ENCODE data around the gene UNK.

Gene UNK

DNA sequence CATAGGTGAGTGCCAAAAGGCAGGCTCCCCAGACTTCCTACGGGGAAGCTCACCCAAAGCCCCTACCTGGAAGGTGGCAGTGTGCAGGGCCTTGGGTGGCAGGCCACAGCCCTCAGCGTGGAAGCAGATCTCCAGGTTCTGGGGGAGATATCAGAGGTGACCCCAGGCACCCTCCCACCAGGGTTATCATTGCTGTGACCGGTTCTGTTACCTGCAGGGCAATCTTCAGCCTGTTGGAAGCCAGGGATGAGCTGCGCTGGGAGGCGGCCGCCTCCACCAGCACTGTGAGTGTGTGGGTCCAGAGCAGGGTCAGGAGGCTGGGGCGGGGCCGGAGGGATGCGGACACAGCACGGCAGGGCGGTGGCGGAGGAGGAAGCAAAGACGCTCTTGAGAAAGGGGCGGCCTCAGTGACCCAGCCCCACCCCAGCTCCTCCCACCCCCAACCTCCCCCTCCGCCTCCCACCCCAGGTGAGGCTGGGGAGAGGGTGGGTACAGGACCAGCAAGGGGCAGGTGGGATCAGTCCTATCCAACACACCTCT lies 46.5 kb downstream of the UNK start:
- TF ChIP-seq, protein P1, sequence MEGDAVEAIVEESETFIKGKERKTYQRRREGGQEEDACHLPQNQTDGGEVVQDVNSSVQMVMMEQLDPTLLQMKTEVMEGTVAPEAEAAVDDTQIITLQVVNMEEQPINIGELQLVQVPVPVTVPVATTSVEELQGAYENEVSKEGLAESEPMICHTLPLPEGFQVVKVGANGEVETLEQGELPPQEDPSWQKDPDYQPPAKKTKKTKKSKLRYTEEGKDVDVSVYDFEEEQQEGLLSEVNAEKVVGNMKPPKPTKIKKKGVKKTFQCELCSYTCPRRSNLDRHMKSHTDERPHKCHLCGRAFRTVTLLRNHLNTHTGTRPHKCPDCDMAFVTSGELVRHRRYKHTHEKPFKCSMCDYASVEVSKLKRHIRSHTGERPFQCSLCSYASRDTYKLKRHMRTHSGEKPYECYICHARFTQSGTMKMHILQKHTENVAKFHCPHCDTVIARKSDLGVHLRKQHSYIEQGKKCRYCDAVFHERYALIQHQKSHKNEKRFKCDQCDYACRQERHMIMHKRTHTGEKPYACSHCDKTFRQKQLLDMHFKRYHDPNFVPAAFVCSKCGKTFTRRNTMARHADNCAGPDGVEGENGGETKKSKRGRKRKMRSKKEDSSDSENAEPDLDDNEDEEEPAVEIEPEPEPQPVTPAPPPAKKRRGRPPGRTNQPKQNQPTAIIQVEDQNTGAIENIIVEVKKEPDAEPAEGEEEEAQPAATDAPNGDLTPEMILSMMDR (IDR thresholded peaks at IDR 0.05; ENCODE audit: borderline replicate concordance, control extremely low read depth, extremely low read depth, insufficient read depth, missing control alignments): no peak
- in situ Hi-C loops (cut with MboI; ENCODE audit: low sequenced_read_pairs, unreplicated experiment): no loop called here

GRCh38 chr17:75832164-75832651 lies 47.6 kb downstream of the UNK start:
- in situ Hi-C loops (cut with MboI; ENCODE audit: low sequenced_read_pairs, unreplicated experiment): no loop called here
- DNase-seq (ENCODE audit: low spot score): no peak
- TF ChIP-seq, protein P1 (IDR thresholded peaks at IDR 0.05; ENCODE audit: borderline replicate concordance, control extremely low read depth, extremely low read depth, insufficient read depth, missing control alignments): no peak

More for the DNA sequence above, 46.5 kb downstream of the UNK start:
- DNase-seq (ENCODE audit: low spot score): no peak

- no peak for DNase-seq (ENCODE audit: low spot score)
- in situ Hi-C loops (cut with MboI; ENCODE audit: low sequenced_read_pairs, unreplicated experiment): no loop called here
- TF ChIP-seq, protein P1 (IDR thresholded peaks at IDR 0.05; ENCODE audit: borderline replicate concordance, control extremely low read depth, extremely low read depth, insufficient read depth, missing control alignments): no peak
These were observed 48.2 kb downstream of the UNK start for GRCh38 chr17:75832652-75833400.

- no peak for DNase-seq (ENCODE audit: low spot score)
- in situ Hi-C loops (cut with MboI; ENCODE audit: low sequenced_read_pairs, unreplicated experiment): no loop called here
- TF ChIP-seq, protein P1 (IDR thresholded peaks at IDR 0.05; ENCODE audit: borderline replicate concordance, control extremely low read depth, extremely low read depth, insufficient read depth, missing control alignments): no peak
These were observed 49.8 kb downstream of the UNK start for GRCh38 chr17:75834279-75834920.

DNA sequence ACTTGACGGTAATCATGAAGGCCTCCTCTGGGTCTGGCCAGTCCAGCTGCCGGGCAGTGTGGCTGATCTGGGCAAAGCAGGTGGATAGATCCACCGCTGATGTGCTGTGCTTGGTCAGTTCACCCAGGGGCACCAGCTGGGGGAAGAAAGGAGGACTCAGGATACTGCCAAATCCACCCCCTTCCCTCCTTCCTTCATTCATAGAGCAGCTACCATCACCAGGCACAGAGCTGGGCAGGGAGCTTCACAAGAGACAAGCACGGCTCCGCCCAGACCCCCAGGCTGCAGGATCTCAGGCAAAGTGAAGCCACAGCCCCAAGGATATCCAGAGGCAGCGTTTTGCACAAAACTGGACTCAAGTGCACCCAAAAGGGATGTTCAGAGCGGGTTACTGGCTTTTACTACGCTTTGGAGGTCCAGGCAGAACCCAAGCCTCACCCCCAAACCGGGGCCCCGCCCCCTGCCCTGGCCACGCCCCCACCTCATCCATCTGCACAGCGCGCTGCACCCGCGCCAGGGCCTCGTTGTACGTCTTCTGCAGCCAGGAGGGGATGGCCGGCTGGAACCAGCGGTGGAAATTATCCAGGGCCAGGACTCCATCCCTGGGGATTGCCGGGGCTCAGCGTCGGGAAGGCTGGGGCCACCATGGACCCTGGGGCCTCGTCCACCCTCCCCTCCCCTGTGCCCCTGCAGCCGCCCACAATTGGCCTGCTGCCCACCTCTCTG lies 50.5 kb downstream of the UNK start:
- DNase-seq (ENCODE audit: low spot score): no peak
- in situ Hi-C loops (cut with MboI; ENCODE audit: low sequenced_read_pairs, unreplicated experiment): no loop called here
- TF ChIP-seq, protein P1 (IDR thresholded peaks at IDR 0.05; ENCODE audit: borderline replicate concordance, control extremely low read depth, extremely low read depth, insufficient read depth, missing control alignments): no peak

DNA sequence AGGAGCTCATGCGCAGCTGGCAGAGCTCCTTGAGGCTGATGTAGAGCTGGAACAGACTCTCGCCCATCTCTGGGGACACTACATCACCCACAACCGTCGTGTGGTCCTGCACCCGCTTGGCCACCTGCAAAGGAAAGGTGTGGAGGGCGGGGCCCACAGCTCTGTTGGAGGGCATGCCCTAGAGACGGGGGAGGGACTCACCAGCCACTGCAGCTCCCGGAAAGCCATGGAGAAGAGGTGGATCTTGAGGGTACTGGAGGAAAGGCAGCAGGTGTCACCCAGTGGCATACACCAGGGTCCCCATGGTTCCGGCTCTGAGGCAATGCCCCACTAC lies 51.0 kb downstream of the UNK start:
- in situ Hi-C loops (cut with MboI; ENCODE audit: low sequenced_read_pairs, unreplicated experiment): no loop called here
- TF ChIP-seq, protein P1 (IDR thresholded peaks at IDR 0.05; ENCODE audit: borderline replicate concordance, control extremely low read depth, extremely low read depth, insufficient read depth, missing control alignments): no peak
- no peak for DNase-seq (ENCODE audit: low spot score)

Measured in GM13976 (cell line).